Femur (tissue), 1 donor: ENCODE results near the gene FOXN1.

Experiments used
- DNase-seq: peaks from one replicate; pipeline ENCODE4 v3.0.0-alpha.2; 2017

FOXN1 gene

GRCh38 chr17:28576758-28577465 is 70.8 kb downstream of the FOXN1 start, which contains the start of gene ALDOC:
ALDOC (minus strand) TSS chr17:28576895; CDS start chr17:28575532, 1,363 bp downstream.
- peak; percentile 93 for DNase-seq

- DNase-seq = no peak
These were observed 71.3 kb downstream of the FOXN1 start for GRCh38 chr17:28577466-28577824.

GRCh38 chr17:28578246-28579195 is 72.4 kb downstream of the FOXN1 start:
- no peak for DNase-seq

- DNase-seq = no peak
These were observed 73.4 kb downstream of the FOXN1 start for GRCh38 chr17:28579526-28579925.

GRCh38 chr17:28580959-28581358 is 74.8 kb downstream of the FOXN1 start:
- no peak for DNase-seq

GRCh38 chr17:28582513-28582912 is 76.4 kb downstream of the FOXN1 start:
- no peak for DNase-seq

- DNase-seq = no peak
These were observed 78.3 kb downstream of the FOXN1 start for GRCh38 chr17:28584434-28584833.

GRCh38 chr17:28585851-28586250 is 79.7 kb downstream of the FOXN1 start:
- no peak for DNase-seq
